ENCODE measurements around the gene ORM2. TPM values are rescaled to one million over a fixed set of nuclear protein-coding genes. Genes with fewer than 3 reads are reported as not detected.

ORM2 gene
- total and polyA plus RNA-seq, 2 of the 4 experiments (the other 2 are of a cell fraction), result not detected

DNA sequence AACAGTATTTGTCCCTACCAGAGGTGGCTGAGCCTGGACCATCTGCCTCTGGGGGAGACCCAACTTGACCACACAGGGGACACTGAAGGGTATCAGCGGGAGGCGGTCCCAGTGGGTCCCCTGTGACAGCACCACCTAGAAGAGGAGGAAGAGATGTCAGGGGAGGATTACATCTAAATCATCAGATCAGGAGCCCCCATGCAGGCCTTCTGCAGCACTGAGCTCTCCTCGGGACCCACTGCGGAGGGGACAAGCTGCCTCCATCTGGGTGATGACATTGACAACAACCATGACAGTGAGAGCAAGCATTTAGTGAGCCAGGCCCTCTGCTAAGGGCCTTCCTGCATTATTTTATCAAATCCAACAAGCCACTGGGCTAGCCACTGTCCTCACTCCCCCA is 12.3 kb downstream of the ORM2 start:
- H4K8ac ChIP-seq (ENCODE audit: low read depth in 2 of 2, low read length in 2 of 2), result no peak overlapping the region
- TF ChIP-seq MAFK (IDR thresholded peaks at IDR 0.05; ENCODE audit: low read depth, low read length) (no peak), SMC3 (IDR thresholded peaks at IDR 0.05; ENCODE audit: low read depth, low read length) (no peak), RCOR1 (IDR thresholded peaks at IDR 0.05; ENCODE audit: insufficient replicate concordance, low read length) (no peak), MXI1 (IDR thresholded peaks at IDR 0.05; ENCODE audit: borderline replicate concordance, low read depth, low read length) (no peak), CHD1 (IDR thresholded peaks at IDR 0.05; ENCODE audit: low read depth, low read length) (no peak), BHLHE40 (IDR thresholded peaks at IDR 0.05; ENCODE audit: low read depth, low read length) (no peak), FOS (IDR thresholded peaks at IDR 0.05; ENCODE audit: low read depth, low read length) (no peak)
- no peak overlapping the region for H2BK15ac ChIP-seq (ENCODE audit: low read depth, low read length)
- peaks cover 74% of the 10 kb centered on the region for H3K36me3 ChIP-seq (ENCODE audit: control insufficient read depth, insufficient read depth, low read length)
- H3K18ac ChIP-seq (ENCODE audit: low read depth, low read length), result no peak overlapping the region
- 100% methylated on average over 1 of the region's 4 CpGs; no CpG with 5 or more reads in 1 of the 2 experiments for WGBS, 2 experiments (ENCODE audit: extremely low coverage in 2 of 2, insufficient read length in 1 of 2)
- H3K27ac ChIP-seq (ENCODE audit: insufficient read depth, low read length), result no peak overlapping the region
- no peaks in the 10 kb centered on the region for H3K4me1 ChIP-seq (ENCODE audit: control insufficient read depth, insufficient read depth, low read length)
- H3K4me3 ChIP-seq (ENCODE audit: insufficient read depth, low read depth, low read length), result no peak overlapping the region
- CTCF ChIA-PET, result no interaction called here
- no peak overlapping the region for H3K9ac ChIP-seq (ENCODE audit: low read depth, low read length)
- H2BK120ac ChIP-seq (ENCODE audit: low read depth, low read length), result no peak overlapping the region
- no peak overlapping the region for H2BK20ac ChIP-seq (ENCODE audit: low read depth, low read length)
- no peaks in the 10 kb centered on the region for H3K27me3 ChIP-seq (ENCODE audit: control insufficient read depth, insufficient read depth, low read length)
- no peak overlapping the region for H2AK9ac ChIP-seq (replicated peaks; ENCODE audit: low read depth, low read length, poor library complexity)
- H3K4me2 ChIP-seq (ENCODE audit: low read depth, low read length), result no peak overlapping the region
- H4K91ac ChIP-seq (ENCODE audit: insufficient read depth, low read depth, low read length), result no peak overlapping the region
- H2BK5ac ChIP-seq (ENCODE audit: low read depth, low read length, poor library complexity, severe bottlenecking), result no peak overlapping the region
- H3K23ac ChIP-seq (ENCODE audit: low read depth, low read length), result no peak overlapping the region
- in situ Hi-C loops (cut with MboI; ENCODE audit: low sequenced_read_pairs) (no loop called here), intact Hi-C loops (cut with micrococcal nuclease) (no loop called here), dilution Hi-C loops (cut with HindIII; ENCODE audit: low sequenced_read_pairs, unreplicated experiment) (no loop called here)
- no peak overlapping the region for H2AFZ ChIP-seq (replicated peaks; ENCODE audit: low read length, poor library complexity)
- H4K5ac ChIP-seq (ENCODE audit: low read depth, low read length), result no peak overlapping the region
- H3K14ac ChIP-seq (replicated peaks; ENCODE audit: low read depth, low read length), result no peak overlapping the region
- no peak overlapping the region for H2AK5ac ChIP-seq (ENCODE audit: low read depth, low read length)
- POLR2A ChIA-PET (ENCODE audit: unreplicated experiment), result no interaction called here
- H3K56ac ChIP-seq (ENCODE audit: extremely low read depth, insufficient read depth, low read length), result no peak overlapping the region
- no peaks in the 10 kb centered on the region for H3K9me3 ChIP-seq (ENCODE audit: control insufficient read depth, insufficient read depth, low read length)
- no peaks in the 10 kb centered on the region for H4K20me1 ChIP-seq (ENCODE audit: insufficient read depth, low read length)
- no peak overlapping the region for H3K4ac ChIP-seq (ENCODE audit: low read depth, low read length)
- no peaks in the 10 kb centered on the region for H3K79me1 ChIP-seq (ENCODE audit: low read depth in 1 of 2, low read length in 2 of 2)
- ATAC-seq (ENCODE audit: low read depth) (no peak), DNase-seq (no peak)
- no TSS peak for BruUV-seq (replicated peaks)
- no peaks in the 10 kb centered on the region for H3K9me1 ChIP-seq (ENCODE audit: insufficient read depth, low read length)

All from IMR-90 (cell line).